IMR-90 (cell line): Measurements from ENCODE around the gene RRAGA. TPM values are rescaled to one million over a fixed set of nuclear protein-coding genes. Genes with fewer than 3 reads are reported as not detected.

Experiments
- ATAC-seq: fragments of 200-7000 bp; cut with Tn5 transposase; 2 replicates; pipeline ENCODE4 v1.9.1; 2020; ENCODE audit warnings: low read depth, mild to moderate bottlenecking, moderate library complexity
- BruUV-seq: library from RNA; stranded (reverse); fragments of 400-500 nt; replicated peaks from 2 replicates; lab custom pipeline; 2021; lab: Mats Ljungman, UMichigan
- CTCF ChIA-PET: fragments of 300-600 bp; formaldehyde crosslinking; extraction: SDS; loops from one replicate; lab custom pipeline; 2021; ENCODE audit warnings: antibody characterized with exemption; lab: Yijun Ruan, JAX
- POLR2A ChIA-PET: fragments of 300-600 bp; sonication (Branson Sonifier 250); formaldehyde crosslinking; loops from one replicate; lab custom pipeline; 2022; ENCODE audit warnings: antibody characterized with exemption; ENCODE audit not compliant: unreplicated experiment; lab: Charles Lee
- DNase-seq: peaks from one replicate; pipeline ENCODE4 v3.0.0; 2013
- H2AFZ ChIP-seq: replicated peaks from 2 replicates; pipeline ENCODE3; 2013; ENCODE audit warnings: low read length, mild to moderate bottlenecking; ENCODE audit not compliant: poor library complexity
- H2AK5ac ChIP-seq: 2 replicates; pipeline ENCODE4 v1.6.1; 2013; ENCODE audit warnings: low read depth, low read length, inconsistent platforms
- H2AK9ac ChIP-seq: replicated peaks from 2 replicates; pipeline ENCODE3; 2013; ENCODE audit warnings: mild to moderate bottlenecking, low read depth, low read length, moderate library complexity; ENCODE audit not compliant: poor library complexity
- H2BK120ac ChIP-seq: 2 replicates; pipeline ENCODE4 v1.6.1; 2013; ENCODE audit warnings: low read depth, low read length, inconsistent platforms
- H2BK15ac ChIP-seq: 3 replicates; pipeline ENCODE4 v1.6.1; 2013; ENCODE audit warnings: low read depth, low read length, inconsistent platforms
- H2BK20ac ChIP-seq: 2 replicates; pipeline ENCODE4 v1.6.1; 2013; ENCODE audit warnings: low read depth, mild to moderate bottlenecking, inconsistent platforms, low read length, moderate library complexity
- H2BK5ac ChIP-seq: 2 replicates; pipeline ENCODE4 v1.6.1; 2013; ENCODE audit warnings: mild to moderate bottlenecking, low read depth, low read length, inconsistent platforms; ENCODE audit not compliant: poor library complexity, severe bottlenecking
- H3K14ac ChIP-seq: replicated peaks from 2 replicates; pipeline ENCODE4 v1.6.1; 2013; ENCODE audit warnings: low read depth, low read length, inconsistent platforms
- H3K18ac ChIP-seq: 2 replicates; pipeline ENCODE4 v1.6.1; 2013; ENCODE audit warnings: low read depth, low read length, control low read depth
- H3K23ac ChIP-seq: 2 replicates; pipeline ENCODE4 v1.6.1; 2013; ENCODE audit warnings: low read depth, low read length, inconsistent platforms
- H3K27ac ChIP-seq: 2 replicates; pipeline ENCODE4 v1.5.1; 2013; ENCODE audit warnings: mild to moderate bottlenecking, control low read depth, low read length; ENCODE audit not compliant: insufficient read depth
- H3K27me3 ChIP-seq: 2 replicates; pipeline ENCODE4 v1.6.1; 2013; ENCODE audit warnings: low read length; ENCODE audit not compliant: control insufficient read depth, insufficient read depth
- H3K36me3 ChIP-seq: 2 replicates; pipeline ENCODE4 v1.6.1; 2013; ENCODE audit warnings: low read length, mixed read lengths; ENCODE audit not compliant: control insufficient read depth, insufficient read depth
- H3K4ac ChIP-seq: 2 replicates; pipeline ENCODE4 v1.6.1; 2013; ENCODE audit warnings: low read depth, low read length, inconsistent platforms
- H3K4me1 ChIP-seq: 2 replicates; pipeline ENCODE4 v1.6.1; 2013; ENCODE audit warnings: low read length, mixed read lengths; ENCODE audit not compliant: control insufficient read depth, insufficient read depth
- H3K4me2 ChIP-seq: 2 replicates; pipeline ENCODE4 v1.6.1; 2013; ENCODE audit warnings: low read depth, mild to moderate bottlenecking, control low read depth, low read length, moderate library complexity
- H3K4me3 ChIP-seq: 2 replicates; pipeline ENCODE4 v1.5.1; 2013; ENCODE audit warnings: low read depth, mild to moderate bottlenecking, control low read depth, low read length, moderate library complexity; ENCODE audit not compliant: insufficient read depth
- H3K56ac ChIP-seq: 2 replicates; pipeline ENCODE4 v1.6.1; 2013; ENCODE audit warnings: low read length, inconsistent platforms; ENCODE audit not compliant: insufficient read depth; ENCODE audit errors: extremely low read depth
- H3K79me1 ChIP-seq, 2 experiments: 2 replicates each; pipeline ENCODE4 v1.6.1; 2013; ENCODE audit warnings: low read length in 2 of 2, inconsistent platforms in 1 of 2, low read depth in 1 of 2
- H3K9ac ChIP-seq: 2 replicates; pipeline ENCODE4 v1.6.1; 2013; ENCODE audit warnings: low read depth, low read length, control low read depth
- H3K9me1 ChIP-seq: 2 replicates; pipeline ENCODE4 v1.6.1; 2013; ENCODE audit warnings: low read length, inconsistent platforms; ENCODE audit not compliant: insufficient read depth
- H3K9me3 ChIP-seq: 2 replicates; pipeline ENCODE4 v1.6.1; 2013; ENCODE audit warnings: low read length; ENCODE audit not compliant: control insufficient read depth, insufficient read depth
- H4K20me1 ChIP-seq: 2 replicates; pipeline ENCODE4 v1.6.1; 2013; ENCODE audit warnings: low read length, inconsistent platforms; ENCODE audit not compliant: insufficient read depth
- H4K5ac ChIP-seq: 2 replicates; pipeline ENCODE4 v1.6.1; 2013; ENCODE audit warnings: mild to moderate bottlenecking, low read depth, low read length, control low read depth
- H4K8ac ChIP-seq, 2 experiments: 2 replicates each; pipeline ENCODE4 v1.6.1; 2013; ENCODE audit warnings: low read depth in 2 of 2, low read length in 2 of 2, control low read depth in 1 of 2, inconsistent platforms in 1 of 2
- H4K91ac ChIP-seq: 2 replicates; pipeline ENCODE4 v1.6.1; 2013; ENCODE audit warnings: low read depth, low read length, inconsistent platforms; ENCODE audit not compliant: insufficient read depth
- CHD1 ChIP-seq: IDR thresholded peaks from 2 replicates; pipeline ENCODE4 v1.6.1; 2012; ENCODE audit warnings: low read depth, low read length, improper control_type of control experiment
- POLR2A ChIP-seq: IDR thresholded peaks from 2 replicates; pipeline ENCODE4 v1.6.1; 2012; ENCODE audit warnings: mild to moderate bottlenecking, low read depth, low read length
- RAD21 ChIP-seq: IDR thresholded peaks from 2 replicates; pipeline ENCODE4 v1.6.1; 2012; ENCODE audit warnings: low read length, improper control_type of control experiment
- SMC3 ChIP-seq: fragments of 150-350 bp; IDR thresholded peaks from 2 replicates; pipeline ENCODE4 v1.6.1; 2016; ENCODE audit warnings: low read depth, mild to moderate bottlenecking, antibody characterized with exemption, low read length, moderate library complexity
- WGBS, 2 experiments: methylation state at CpG; one replicate each; pipeline versions ENCODE4 v1.1.5 to v1.1.7; 2013; ENCODE audit warnings: missing lambda C conversion rate in 2 of 2; ENCODE audit not compliant: insufficient read length in 1 of 2; ENCODE audit errors: extremely low coverage in 2 of 2; 5-methylcytosine and 5-hydroxymethylcytosine counted together
- dilution Hi-C: fragments of 300-500 bp; cut with HindIII; formaldehyde crosslinking; loops from one replicate; pipeline ENCODE4 v1.14.3; 2018; ENCODE audit warnings: low sequenced_read_pairs; ENCODE audit not compliant: unreplicated experiment
- in situ Hi-C: fragments of 300-500 bp; cut with MboI; formaldehyde crosslinking; loops from 3 replicates; pipeline ENCODE4 v1.14.3; 2019; ENCODE audit warnings: low sequenced_read_pairs, inconsistent platforms, mixed read lengths
- intact Hi-C: fragments of 100-400 bp; cut with micrococcal nuclease; formaldehyde crosslinking; loops from 2 replicates; pipeline ENCODE4 v1.10.0; 2022
- polyA plus RNA-seq, 3 experiments: library from polyadenylated mRNA; depleted of rRNA; stranded (reverse); fragments of >200 nt; gene quantifications; 2 replicates each; pipeline ENCODE4 v1.2.3, GENCODE V29; 2012; ENCODE audit warnings: low replicate concordance in 1 of 3
- total RNA-seq: library from RNA; depleted of rRNA; stranded (reverse); fragments of >200 nt; gene quantifications from 2 replicates; pipeline ENCODE4 v1.2.3, GENCODE V29; 2012

Gene RRAGA
- total and polyA plus RNA-seq, 2 of the 4 experiments (the other 2 are of a cell fraction) = 74.7 to 154 TPM

DNA sequence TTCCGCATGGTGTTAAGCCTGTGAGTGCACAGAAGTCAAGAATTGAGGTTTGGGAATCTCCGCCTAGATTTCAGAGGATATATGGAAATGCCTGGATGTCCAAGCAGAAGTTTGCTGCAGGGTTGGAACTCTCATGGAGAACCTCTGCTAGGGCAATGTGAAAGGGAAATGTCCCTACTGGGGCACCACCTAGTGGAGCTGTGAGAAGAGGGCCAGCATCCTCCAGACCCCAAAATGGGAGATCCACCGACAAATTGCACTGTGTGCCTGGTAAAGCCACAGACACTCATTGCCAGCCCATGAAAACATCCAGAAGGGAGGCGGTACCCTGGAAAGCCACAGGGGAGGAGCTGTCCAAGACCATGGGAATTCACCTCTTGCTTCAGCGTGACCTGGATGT lies 12.6 kb upstream of the RRAGA start:
- Histone ChIP-seq H4K5ac (no peak overlapping the region), H3K9ac (no peak overlapping the region), H4K91ac (no peak overlapping the region), H3K27ac (no peak overlapping the region), H2BK15ac (no peak overlapping the region), H3K4me2 (no peak overlapping the region), H3K23ac (no peak overlapping the region), H2AK5ac (no peak overlapping the region), H2AK9ac (no peak overlapping the region), H4K20me1 (no peaks in the 10 kb centered on the region), H3K56ac (no peak overlapping the region), H2BK20ac (no peak overlapping the region), H3K14ac (no peak overlapping the region), H3K9me3 (no peaks in the 10 kb centered on the region), H2BK120ac (no peak overlapping the region), H3K4me3 (no peak overlapping the region), H3K36me3 (no peaks in the 10 kb centered on the region), H3K9me1 (no peaks in the 10 kb centered on the region), H3K4ac (no peak overlapping the region), H2AFZ (no peak overlapping the region), H3K4me1 (no peaks in the 10 kb centered on the region), H3K79me1 (no peaks in the 10 kb centered on the region), H3K27me3 (no peaks in the 10 kb centered on the region; the same call in none of the 2 replicates), H3K18ac (no peak overlapping the region), H4K8ac (no peak overlapping the region), H2BK5ac (no peak overlapping the region)
- DNase-seq (no peak), ATAC-seq (no peak)
- ChIA-PET CTCF (interaction anchor here (1.0 kb wide), 1 partner anchor 13 kb away, joined by 3 read pairs; the partner anchor contains the start of gene RRAGA), POLR2A (no interaction called here)
- no TSS peak for BruUV-seq
- dilution Hi-C loops (no loop called here), in situ Hi-C loops (loop anchor here (25.0 kb wide), 1 partner anchor 1499 kb away; no protein-coding TSS in a partner anchor), intact Hi-C loops (no loop called here)
- WGBS, 2 experiments = 90% methylated on average over 2 of the region's 5 CpGs; no CpG with 5 or more reads in 1 of the 2 experiments
- TF ChIP-seq RAD21 (no peak), CHD1 (no peak), SMC3 (no peak), POLR2A (no peak)
